ENCODE results near the gene BPIFB3. TPM values are rescaled to one million over a fixed set of nuclear protein-coding genes. Genes with fewer than 3 reads are reported as not detected.

Gene BPIFB3
- total and polyA plus RNA-seq, 7 donors: not detected

- Histone ChIP-seq H3K4me1 (no peaks in the 10 kb centered on the region), H3K9me3 (no peaks in the 10 kb centered on the region), H3K36me3 (ENCODE audit: insufficient read depth in 1 of 2, low read depth in 1 of 2) (no peaks in the 10 kb centered on the region), H3K27me3 (ENCODE audit: insufficient read depth in 3 of 3, low read length in 2 of 3) (peaks cover 0 to 15% (median 0%) of the 10 kb centered on the region in 3 donors), H3K27ac (no peak overlapping the region), H3K4me3 (no peak overlapping the region)
- DNase-seq (no peak), ATAC-seq (no peak)
- no peak for TF ChIP-seq CTCF (IDR thresholded peaks at IDR 0.05)
- intact Hi-C loops (cut with DNase I): no loop called here
- 74 to 84% (median 79%) methylated on average over 2 of the region's 2 CpGs for WGBS, 3 donors
Observed at GRCh38 chr20:33074675-33075074, 21.0 kb downstream of the BPIFB3 start.

GRCh38 chr20:33075281-33075680, 21.6 kb downstream of the BPIFB3 start:
- H3K27ac ChIP-seq: no peak overlapping the region
- H3K4me1 ChIP-seq: no peaks in the 10 kb centered on the region
- TF ChIP-seq CTCF (IDR thresholded peaks at IDR 0.05): no peak
- no peak for ATAC-seq
- WGBS, 3 donors: 38 to 40% (median 39%) methylated on average over 6 of the region's 6 CpGs
- H3K9me3 ChIP-seq: no peaks in the 10 kb centered on the region
- intact Hi-C loops (cut with DNase I): no loop called here
- no peak overlapping the region for H3K4me3 ChIP-seq
- H3K27me3 ChIP-seq (ENCODE audit: insufficient read depth in 3 of 3, low read length in 2 of 3): peaks cover 0 to 15% (median 0%) of the 10 kb centered on the region in 3 donors
- H3K36me3 ChIP-seq (ENCODE audit: insufficient read depth in 1 of 2, low read depth in 1 of 2): no peaks in the 10 kb centered on the region
- DNase-seq: no peak

GRCh38 chr20:33076662-33077372, 23.1 kb downstream of the BPIFB3 start:
- 54 to 58% (median 57%) methylated on average over 6 of the region's 6 CpGs for WGBS, 3 donors
- intact Hi-C loops (cut with DNase I): no loop called here
- ATAC-seq (no peak), DNase-seq (no peak)
- Histone ChIP-seq H3K36me3 (ENCODE audit: insufficient read depth in 1 of 2, low read depth in 1 of 2) (no peaks in the 10 kb centered on the region), H3K27me3 (ENCODE audit: insufficient read depth in 3 of 3, low read length in 2 of 3) (peaks cover 0 to 17% (median 0%) of the 10 kb centered on the region in 3 donors), H3K9me3 (no peaks in the 10 kb centered on the region), H3K27ac (no peak overlapping the region), H3K4me3 (no peak overlapping the region), H3K4me1 (no peaks in the 10 kb centered on the region)
- peak; percentile 8 for TF ChIP-seq CTCF (IDR thresholded peaks at IDR 0.05)

- TF ChIP-seq CTCF (IDR thresholded peaks at IDR 0.05): no peak
- Histone ChIP-seq H3K4me1 (no peaks in the 10 kb centered on the region), H3K27ac (no peak within 1 kb of the TSS), H3K36me3 (ENCODE audit: insufficient read depth in 1 of 2, low read depth in 1 of 2) (no peaks in the 10 kb centered on the region), H3K9me3 (no peaks in the 10 kb centered on the region), H3K4me3 (no peak within 1 kb of the TSS), H3K27me3 (ENCODE audit: insufficient read depth in 3 of 3, low read length in 2 of 3) (peaks cover 0 to 19% (median 0%) of the 10 kb centered on the region in 3 donors)
- DNase-seq: no peak
- no peak for ATAC-seq
- 56 to 70% (median 66%) methylated on average over 2 of the region's 2 CpGs for WGBS, 3 donors
- intact Hi-C loops (cut with DNase I): no loop called here
Observed at GRCh38 chr20:33079259-33079658, 25.6 kb downstream of the BPIFB3 start, which contains the start of gene BPIFB4. BPIFB4 (plus strand) TSS chr20:33079643; CDS start chr20:33081527, 1,884 bp downstream.
